C4-2B (cell line): ENCODE measurements around the gene SEMA3C.

Experiments
- CTCF ChIP-seq: fragments of 450-650 bp; conservative IDR thresholded peaks from 2 replicates; pipeline ENCODE4 v1.5.1; 2017; ENCODE audit warnings: mild to moderate bottlenecking
- ZFX ChIP-seq: fragments of 450-650 bp; IDR thresholded peaks from 2 replicates; pipeline ENCODE4 v1.6.1; 2017

GRCh38 chr7:80932536-80932935 lies 13.7 kb upstream of the SEMA3C start:
- no peak for TF ChIP-seq CTCF
- no peak for TF ChIP-seq ZFX
